Embryonic facial prominence (tissue), 1 donor: Measurements from ENCODE around the gene CTSE.

Experiments
- DNase-seq: peaks from one replicate; pipeline ENCODE4 v3.0.0-alpha.2; 2016; ENCODE audit errors: extremely low spot score

CTSE gene

GRCh38 chr1:206049919-206050600 lies 26.4 kb upstream of the CTSE start:
- DNase-seq, result no peak

GRCh38 chr1:206049293-206049692 lies 25.6 kb upstream of the CTSE start:
- DNase-seq, result no peak

- DNase-seq, result no peak
Observed at GRCh38 chr1:206048582-206048981, 24.9 kb upstream of the CTSE start.

GRCh38 chr1:206047271-206047670 lies 23.6 kb upstream of the CTSE start:
- DNase-seq, result no peak

- DNase-seq, result no peak
Observed at GRCh38 chr1:206041640-206042039, 17.9 kb upstream of the CTSE start.

GRCh38 chr1:206040328-206040727 lies 16.6 kb upstream of the CTSE start:
- DNase-seq, result no peak

- DNase-seq, result no peak
Observed at GRCh38 chr1:206039046-206039973, 15.6 kb upstream of the CTSE start.

- no peak for DNase-seq
Observed at GRCh38 chr1:206037581-206037980, 13.9 kb upstream of the CTSE start.

- DNase-seq, result no peak
Observed at GRCh38 chr1:206036663-206037455, 13.2 kb upstream of the CTSE start.

GRCh38 chr1:206035027-206035426 lies 11.3 kb upstream of the CTSE start:
- no peak for DNase-seq

- DNase-seq, result no peak
Observed at GRCh38 chr1:206032380-206033140, 8.9 kb upstream of the CTSE start.

- peak; percentile 31 for DNase-seq
Observed at GRCh38 chr1:206030714-206031113, 7.0 kb upstream of the CTSE start.

- no peak for DNase-seq
Observed at GRCh38 chr1:206030191-206030590, 6.5 kb upstream of the CTSE start.

- no peak for DNase-seq
Observed at GRCh38 chr1:206029484-206029883, 5.8 kb upstream of the CTSE start.

GRCh38 chr1:206025283-206025820 lies 1.7 kb upstream of the CTSE start:
- DNase-seq, result no peak

- DNase-seq, result no peak
Observed at GRCh38 chr1:206022766-206023165, 929 bp downstream of the CTSE start.

- DNase-seq, result no peak
Observed at GRCh38 chr1:206021626-206022365, 1.9 kb downstream of the CTSE start.

GRCh38 chr1:206021008-206021625 lies 2.6 kb downstream of the CTSE start:
- DNase-seq, result no peak

GRCh38 chr1:206020393-206021007 lies 3.2 kb downstream of the CTSE start:
- DNase-seq, result no peak

- no peak for DNase-seq
Observed at GRCh38 chr1:206015071-206015470, 8.6 kb downstream of the CTSE start.
